ENCODE results near the gene AP1S3. TPM values are rescaled to one million over a fixed set of nuclear protein-coding genes. Genes with fewer than 3 reads are reported as not detected.

AP1S3 gene
- total RNA-seq, 1 donor from 2014 or later, result 3.5 TPM

- Mint-ChIP-seq H3K4me1 (ENCODE audit: unreplicated experiment) (peaks cover 3% of the 10 kb centered on the region), H3K27me3 (ENCODE audit: unreplicated experiment) (no peaks in the 10 kb centered on the region), H3K4me3 (ENCODE audit: unreplicated experiment) (no peak overlapping the region), H3K36me3 (ENCODE audit: unreplicated experiment) (peaks cover 16% of the 10 kb centered on the region), H3K9me3 (ENCODE audit: unreplicated experiment) (no peaks in the 10 kb centered on the region), H3K27ac (ENCODE audit: unreplicated experiment) (no peak overlapping the region)
- TF ChIP-seq CTCF (IDR thresholded peaks at IDR 0.05), result no peak
- no peak for DNase-seq (ENCODE audit: extremely low spot score, unreplicated experiment)
Measured at GRCh38 chr2:223854741-223855140, 17.4 kb upstream of the AP1S3 start.

GRCh38 chr2:223853425-223853837 lies 16.0 kb upstream of the AP1S3 start:
- Mint-ChIP-seq H3K27me3 (ENCODE audit: unreplicated experiment) (no peaks in the 10 kb centered on the region), H3K4me1 (ENCODE audit: unreplicated experiment) (no peaks in the 10 kb centered on the region), H3K4me3 (ENCODE audit: unreplicated experiment) (no peak overlapping the region), H3K27ac (ENCODE audit: unreplicated experiment) (no peak overlapping the region), H3K36me3 (ENCODE audit: unreplicated experiment) (peaks cover 19% of the 10 kb centered on the region), H3K9me3 (ENCODE audit: unreplicated experiment) (peaks cover 3% of the 10 kb centered on the region)
- TF ChIP-seq CTCF (IDR thresholded peaks at IDR 0.05), result no peak
- DNase-seq (ENCODE audit: extremely low spot score, unreplicated experiment), result no peak

GRCh38 chr2:223852281-223852795 lies 15.0 kb upstream of the AP1S3 start:
- no peak overlapping the region for H3K4me3 Mint-ChIP-seq (ENCODE audit: unreplicated experiment)
- no peak overlapping the region for H3K27ac Mint-ChIP-seq (ENCODE audit: unreplicated experiment)
- no peak for TF ChIP-seq CTCF (IDR thresholded peaks at IDR 0.05)
- H3K4me1 Mint-ChIP-seq (ENCODE audit: unreplicated experiment), result no peaks in the 10 kb centered on the region
- no peak for DNase-seq (ENCODE audit: extremely low spot score, unreplicated experiment)
- H3K36me3 Mint-ChIP-seq (ENCODE audit: unreplicated experiment), result peaks cover 23% of the 10 kb centered on the region
- H3K27me3 Mint-ChIP-seq (ENCODE audit: unreplicated experiment), result no peaks in the 10 kb centered on the region
- H3K9me3 Mint-ChIP-seq (ENCODE audit: unreplicated experiment), result peaks cover 3% of the 10 kb centered on the region

GRCh38 chr2:223847410-223847809 lies 10.0 kb upstream of the AP1S3 start:
- no peak for DNase-seq (ENCODE audit: extremely low spot score, unreplicated experiment)
- Mint-ChIP-seq H3K27ac (ENCODE audit: unreplicated experiment) (no peak overlapping the region), H3K36me3 (ENCODE audit: unreplicated experiment) (peaks cover 21% of the 10 kb centered on the region), H3K4me1 (ENCODE audit: unreplicated experiment) (peaks cover 7% of the 10 kb centered on the region), H3K27me3 (ENCODE audit: unreplicated experiment) (no peaks in the 10 kb centered on the region), H3K9me3 (ENCODE audit: unreplicated experiment) (peaks cover 3% of the 10 kb centered on the region), H3K4me3 (ENCODE audit: unreplicated experiment) (no peak overlapping the region)
- no peak for TF ChIP-seq CTCF (IDR thresholded peaks at IDR 0.05)

- H3K4me1 Mint-ChIP-seq (ENCODE audit: unreplicated experiment), result peaks cover 7% of the 10 kb centered on the region
- peaks cover 21% of the 10 kb centered on the region for H3K36me3 Mint-ChIP-seq (ENCODE audit: unreplicated experiment)
- DNase-seq (ENCODE audit: extremely low spot score, unreplicated experiment), result no peak
- H3K4me3 Mint-ChIP-seq (ENCODE audit: unreplicated experiment), result no peak overlapping the region
- H3K9me3 Mint-ChIP-seq (ENCODE audit: unreplicated experiment), result peaks cover 3% of the 10 kb centered on the region
- H3K27me3 Mint-ChIP-seq (ENCODE audit: unreplicated experiment), result no peaks in the 10 kb centered on the region
- TF ChIP-seq CTCF (IDR thresholded peaks at IDR 0.05), result no peak
- H3K27ac Mint-ChIP-seq (ENCODE audit: unreplicated experiment), result peak overlapping the region; percentile 1
Measured at GRCh38 chr2:223846515-223846914, 9.1 kb upstream of the AP1S3 start.

Data from osteocyte (in vitro differentiated cells).